GM12873 (cell line): Measurements from ENCODE around the gene HMOX1.

Source experiments
- CTCF ChIP-seq: IDR thresholded peaks from 2 replicates; pipeline ENCODE4 v1.5.1; 2012; ENCODE audit warnings: low read depth, mild to moderate bottlenecking, moderate library complexity, low read length, control low read depth; ENCODE audit not compliant: insufficient read depth; ENCODE audit errors: missing control alignments

HMOX1 gene

DNA sequence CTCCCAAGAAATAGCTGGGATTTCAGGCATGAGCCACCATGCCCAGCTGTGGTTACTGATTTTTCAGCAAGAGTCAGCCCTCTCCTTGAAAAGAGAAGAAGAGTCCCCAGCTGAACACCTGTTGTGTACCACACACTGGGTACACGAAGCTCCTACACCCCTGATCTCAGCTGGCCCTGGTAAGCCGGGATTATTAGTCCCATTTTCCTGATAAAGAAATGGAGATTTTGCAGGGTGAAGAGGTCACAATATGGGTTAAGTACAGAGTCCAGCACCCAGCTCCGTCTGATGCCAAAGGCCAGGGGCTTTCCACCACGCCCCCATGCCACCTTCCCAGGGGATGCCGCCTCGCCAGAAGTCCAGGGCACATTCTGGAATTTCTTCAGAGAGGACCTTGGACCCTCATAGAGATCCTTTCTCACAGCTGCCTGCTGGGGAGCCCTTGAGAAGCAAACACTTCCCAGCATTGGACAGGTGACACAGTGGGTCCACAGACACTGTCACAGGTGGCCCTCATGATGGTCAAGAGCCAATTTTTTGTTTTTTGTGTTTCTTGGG, 19.8 kb upstream of the HMOX1 start:
- no peak for TF ChIP-seq CTCF

GRCh38 chr22:35363566-35364086, 17.3 kb upstream of the HMOX1 start:
- TF ChIP-seq CTCF, result no peak

DNA sequence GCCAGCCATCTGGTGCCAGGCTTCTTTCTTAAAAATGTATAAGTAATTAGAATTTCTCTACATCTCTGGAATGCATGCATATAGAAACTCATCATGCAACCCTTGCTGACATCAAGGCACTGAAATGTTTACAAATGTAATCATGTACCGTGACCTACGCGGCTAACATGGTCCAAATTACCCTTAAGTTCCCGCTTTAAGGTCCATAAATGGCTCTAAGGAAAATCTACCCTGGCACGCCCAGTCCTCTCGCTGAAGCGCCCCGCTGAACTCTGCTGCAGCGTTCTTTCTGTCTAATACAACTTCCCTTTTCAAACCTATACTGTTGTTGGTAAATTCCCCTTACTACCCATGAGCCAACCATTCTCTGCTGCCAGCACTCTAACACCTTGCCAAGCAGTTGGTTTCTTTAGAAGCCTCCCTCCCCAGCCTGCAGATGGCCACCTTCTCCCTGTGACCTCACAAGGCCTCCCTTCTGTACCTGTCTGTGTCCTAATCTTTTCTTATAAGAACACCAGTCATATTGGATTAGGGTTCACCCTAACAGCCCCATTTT, 13.5 kb upstream of the HMOX1 start:
- TF ChIP-seq CTCF, result peak; percentile 23

- TF ChIP-seq CTCF, result no peak
Observed at GRCh38 chr22:35368386-35368785, 12.5 kb upstream of the HMOX1 start.

- TF ChIP-seq CTCF, result no peak
Observed at GRCh38 chr22:35369996-35370395, 10.9 kb upstream of the HMOX1 start.

GRCh38 chr22:35373781-35374180, 7.1 kb upstream of the HMOX1 start:
- TF ChIP-seq CTCF, result no peak

GRCh38 chr22:35375031-35375430, 5.9 kb upstream of the HMOX1 start:
- no peak for TF ChIP-seq CTCF
